ENCODE measurements around the gene MMS19. TPM values are rescaled to one million over a fixed set of nuclear protein-coding genes. Genes with fewer than 3 reads are reported as not detected.
"Not testable (repeated sequence)": the region's sequence is repeated elsewhere in the genome, so short reads cannot be mapped to it uniquely, and the experiment has no call there.

Gene MMS19
- total RNA-seq, 1 experiment from 2014 or later: 105 TPM

- CTCF ChIA-PET: no interaction called here
- intact Hi-C loops (cut with micrococcal nuclease; ENCODE audit: unreplicated experiment): no loop called here
These were observed 23.3 kb downstream of the MMS19 start for GRCh38 chr10:97474918-97475317.

DNA sequence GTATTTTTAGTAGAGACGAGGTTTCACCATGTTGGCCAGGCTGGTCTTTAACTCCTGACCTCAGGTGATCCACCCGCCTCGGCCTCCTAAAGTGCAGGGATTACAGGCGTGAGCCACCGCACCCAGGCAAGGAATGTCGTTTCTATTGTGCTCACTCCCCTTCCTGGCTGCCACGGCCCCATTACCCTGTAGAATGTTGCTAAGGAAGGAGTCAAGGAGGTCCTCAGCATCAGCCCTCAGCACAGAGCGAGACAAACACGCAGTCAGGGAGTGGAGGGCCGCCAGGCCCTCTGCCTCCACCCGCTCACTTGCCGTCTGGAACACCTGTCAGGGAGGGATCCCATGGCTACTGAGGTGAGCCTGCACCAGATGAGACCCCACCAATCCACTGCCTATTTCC lies 29.4 kb downstream of the MMS19 start:
- BruUV-seq (replicated peaks); H3K4me3 Mint-ChIP-seq (ENCODE audit: unreplicated experiment); H3K9me3 ChIP-seq; intact Hi-C loops (cut with micrococcal nuclease; ENCODE audit: unreplicated experiment); H3K4me3 ChIP-seq (ENCODE audit: low read depth, low read length); CTCF ChIA-PET; H3K36me3 ChIP-seq (ENCODE audit: control insufficient read depth, insufficient read depth, low read length); POLR2A ChIA-PET; H3K27me3 ChIP-seq (replicated peaks; ENCODE audit: control insufficient read depth, insufficient read depth, low read length); DNase-seq; H3K4me1 ChIP-seq; H3K9me3 Mint-ChIP-seq (ENCODE audit: unreplicated experiment); H3K27ac Mint-ChIP-seq (ENCODE audit: unreplicated experiment); H3K27me3 Mint-ChIP-seq (ENCODE audit: insufficient read depth, unreplicated experiment); H3K4me1 Mint-ChIP-seq (ENCODE audit: low read depth, unreplicated experiment): not testable (repeated sequence)
- H3K36me3 Mint-ChIP-seq (ENCODE audit: insufficient read depth, unreplicated experiment): peaks cover 80% of the 10 kb centered on the region

More at GRCh38 chr10:97474918-97475317, 23.3 kb downstream of the MMS19 start:
- no peaks in the 10 kb centered on the region for H3K4me1 ChIP-seq
- H3K9me3 ChIP-seq: no peaks in the 10 kb centered on the region
- Mint-ChIP-seq H3K4me3 (ENCODE audit: unreplicated experiment) (no peak overlapping the region), H3K27ac (ENCODE audit: unreplicated experiment) (no peak overlapping the region), H3K36me3 (ENCODE audit: insufficient read depth, unreplicated experiment) (peaks cover 80% of the 10 kb centered on the region), H3K27me3 (ENCODE audit: insufficient read depth, unreplicated experiment) (no peaks in the 10 kb centered on the region), H3K9me3 (ENCODE audit: unreplicated experiment) (no peaks in the 10 kb centered on the region), H3K4me1 (ENCODE audit: low read depth, unreplicated experiment) (no peaks in the 10 kb centered on the region)
- TF ChIP-seq, protein P1, sequence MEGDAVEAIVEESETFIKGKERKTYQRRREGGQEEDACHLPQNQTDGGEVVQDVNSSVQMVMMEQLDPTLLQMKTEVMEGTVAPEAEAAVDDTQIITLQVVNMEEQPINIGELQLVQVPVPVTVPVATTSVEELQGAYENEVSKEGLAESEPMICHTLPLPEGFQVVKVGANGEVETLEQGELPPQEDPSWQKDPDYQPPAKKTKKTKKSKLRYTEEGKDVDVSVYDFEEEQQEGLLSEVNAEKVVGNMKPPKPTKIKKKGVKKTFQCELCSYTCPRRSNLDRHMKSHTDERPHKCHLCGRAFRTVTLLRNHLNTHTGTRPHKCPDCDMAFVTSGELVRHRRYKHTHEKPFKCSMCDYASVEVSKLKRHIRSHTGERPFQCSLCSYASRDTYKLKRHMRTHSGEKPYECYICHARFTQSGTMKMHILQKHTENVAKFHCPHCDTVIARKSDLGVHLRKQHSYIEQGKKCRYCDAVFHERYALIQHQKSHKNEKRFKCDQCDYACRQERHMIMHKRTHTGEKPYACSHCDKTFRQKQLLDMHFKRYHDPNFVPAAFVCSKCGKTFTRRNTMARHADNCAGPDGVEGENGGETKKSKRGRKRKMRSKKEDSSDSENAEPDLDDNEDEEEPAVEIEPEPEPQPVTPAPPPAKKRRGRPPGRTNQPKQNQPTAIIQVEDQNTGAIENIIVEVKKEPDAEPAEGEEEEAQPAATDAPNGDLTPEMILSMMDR (IDR thresholded peaks at IDR 0.05; ENCODE audit: insufficient read depth in 1 of 2, low read depth in 1 of 2, low read length in 1 of 2, severe bottlenecking in 1 of 2, unreplicated experiment in 1 of 2): no peak
- no peak for DNase-seq
- peaks cover 6% of the 10 kb centered on the region for H3K36me3 ChIP-seq (ENCODE audit: control insufficient read depth, insufficient read depth, low read length)
- H3K4me3 ChIP-seq (ENCODE audit: low read depth, low read length): no peak overlapping the region
- BruUV-seq (replicated peaks): no TSS peak
- no peaks in the 10 kb centered on the region for H3K27me3 ChIP-seq (replicated peaks; ENCODE audit: control insufficient read depth, insufficient read depth, low read length)
- POLR2A ChIA-PET: no interaction called here

DNA sequence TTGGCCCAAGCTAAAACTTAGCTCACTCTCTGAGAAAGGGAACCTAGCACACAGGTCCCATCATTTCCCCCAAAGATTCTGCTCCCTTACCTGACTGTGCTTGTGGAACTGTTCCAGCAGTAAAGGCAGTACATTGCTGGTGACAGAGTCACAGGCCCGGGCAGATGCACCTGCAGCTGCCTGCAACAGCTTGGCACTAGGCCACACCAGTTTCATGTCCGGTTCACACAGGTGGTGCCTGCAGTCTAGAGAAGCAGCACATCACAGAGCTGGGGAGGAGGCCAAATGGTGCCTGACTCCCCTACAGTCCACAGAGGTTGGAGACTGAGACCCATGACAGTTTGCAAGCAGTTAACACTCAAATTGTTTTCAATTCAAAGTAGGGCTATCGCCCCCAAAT lies 30.1 kb downstream of the MMS19 start:
- Mint-ChIP-seq H3K36me3 (ENCODE audit: insufficient read depth, unreplicated experiment) (peaks cover 80% of the 10 kb centered on the region), H3K4me3 (ENCODE audit: unreplicated experiment) (no peak overlapping the region), H3K27ac (ENCODE audit: unreplicated experiment) (no peak overlapping the region), H3K27me3 (ENCODE audit: insufficient read depth, unreplicated experiment) (no peaks in the 10 kb centered on the region), H3K9me3 (ENCODE audit: unreplicated experiment) (no peaks in the 10 kb centered on the region), H3K4me1 (ENCODE audit: low read depth, unreplicated experiment) (no peaks in the 10 kb centered on the region)
- no peaks in the 10 kb centered on the region for H3K27me3 ChIP-seq (replicated peaks; ENCODE audit: control insufficient read depth, insufficient read depth, low read length)
- H3K4me3 ChIP-seq (ENCODE audit: low read depth, low read length): no peak overlapping the region
- BruUV-seq (replicated peaks): no TSS peak
- DNase-seq: no peak
- intact Hi-C loops (cut with micrococcal nuclease; ENCODE audit: unreplicated experiment): no loop called here
- TF ChIP-seq, protein P1 (IDR thresholded peaks at IDR 0.05; ENCODE audit: insufficient read depth in 1 of 2, low read depth in 1 of 2, low read length in 1 of 2, severe bottlenecking in 1 of 2, unreplicated experiment in 1 of 2): no peak
- H3K36me3 ChIP-seq (ENCODE audit: control insufficient read depth, insufficient read depth, low read length): peaks cover 10% of the 10 kb centered on the region
- ChIA-PET POLR2A (no interaction called here), CTCF (interaction anchor here (0.7 kb wide), 1 partner anchor 8 kb away, joined by 3 read pairs; no protein-coding TSS in a partner anchor)
- no peaks in the 10 kb centered on the region for H3K9me3 ChIP-seq
- H3K4me1 ChIP-seq: peaks cover 5% of the 10 kb centered on the region; the same call in 1 of the 2 replicates

GRCh38 chr10:97466755-97467154 lies 31.5 kb downstream of the MMS19 start:
- no peak for DNase-seq
- no TSS peak for BruUV-seq (replicated peaks)
- Histone ChIP-seq H3K36me3 (ENCODE audit: control insufficient read depth, insufficient read depth, low read length) (peaks cover 12% of the 10 kb centered on the region), H3K4me1 (peaks cover 5% of the 10 kb centered on the region; the same call in 1 of the 2 replicates), H3K4me3 (ENCODE audit: low read depth, low read length) (no peak overlapping the region), H3K27me3 (replicated peaks; ENCODE audit: control insufficient read depth, insufficient read depth, low read length) (no peaks in the 10 kb centered on the region), H3K9me3 (no peaks in the 10 kb centered on the region)
- Mint-ChIP-seq H3K36me3 (ENCODE audit: insufficient read depth, unreplicated experiment) (peaks cover 78% of the 10 kb centered on the region), H3K9me3 (ENCODE audit: unreplicated experiment) (no peaks in the 10 kb centered on the region), H3K4me1 (ENCODE audit: low read depth, unreplicated experiment) (no peaks in the 10 kb centered on the region), H3K27me3 (ENCODE audit: insufficient read depth, unreplicated experiment) (no peaks in the 10 kb centered on the region), H3K4me3 (ENCODE audit: unreplicated experiment) (no peak overlapping the region), H3K27ac (ENCODE audit: unreplicated experiment) (peak overlapping the region; percentile 6)
- intact Hi-C loops (cut with micrococcal nuclease; ENCODE audit: unreplicated experiment): no loop called here
- TF ChIP-seq, protein P1 (IDR thresholded peaks at IDR 0.05; ENCODE audit: insufficient read depth in 1 of 2, low read depth in 1 of 2, low read length in 1 of 2, severe bottlenecking in 1 of 2, unreplicated experiment in 1 of 2): no peak
- ChIA-PET POLR2A (no interaction called here), CTCF (interaction anchor here (0.7 kb wide), 1 partner anchor 220 kb away, joined by 3 read pairs; the partner anchor contains the start of gene AVPI1)
